ENCODE measurements around the gene OR52B2. TPM values are rescaled to one million over a fixed set of nuclear protein-coding genes. Genes with fewer than 3 reads are reported as not detected.
"Not testable (repeated sequence)": the region's sequence is repeated elsewhere in the genome, so short reads cannot be mapped to it uniquely, and the experiment has no call there.

OR52B2 gene
- total and polyA plus RNA-seq, 3 donors from 2014 or later = 0.68 TPM; not detected in 2

DNA sequence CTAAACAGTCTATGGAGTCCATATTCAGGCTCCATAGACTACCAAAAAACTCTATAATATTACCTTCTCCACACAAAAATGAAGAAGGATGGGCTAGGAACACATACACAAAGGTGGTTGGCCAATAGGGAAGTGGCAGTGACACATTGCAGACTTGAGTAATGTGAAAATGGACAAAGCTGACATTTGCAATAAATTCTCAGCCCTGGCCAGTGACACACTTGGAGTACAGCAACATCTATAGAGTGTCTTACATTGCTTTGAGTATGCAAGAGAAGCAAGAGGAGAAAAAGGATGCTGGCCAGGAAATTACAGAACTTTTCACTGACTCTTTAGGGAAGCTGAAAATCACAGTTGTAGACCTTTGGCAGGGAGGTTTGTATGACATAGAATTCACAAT, 21.6 kb upstream of the OR52B2 start:
- Histone ChIP-seq H3K36me3 (ENCODE audit: low read depth, missing control alignments) (no peaks in the 10 kb centered on the region), H3K4me3 (no peak overlapping the region), H3K27me3 (no peaks in the 10 kb centered on the region), H3K27ac (no peak overlapping the region), H3K4me1 (no peaks in the 10 kb centered on the region), H3K9me3 (no peaks in the 10 kb centered on the region)
- DNase-seq = no peak
- intact Hi-C loops (cut with DNase I; ENCODE audit: low total_unique reads) = no loop called here
- TF ChIP-seq, protein P1, sequence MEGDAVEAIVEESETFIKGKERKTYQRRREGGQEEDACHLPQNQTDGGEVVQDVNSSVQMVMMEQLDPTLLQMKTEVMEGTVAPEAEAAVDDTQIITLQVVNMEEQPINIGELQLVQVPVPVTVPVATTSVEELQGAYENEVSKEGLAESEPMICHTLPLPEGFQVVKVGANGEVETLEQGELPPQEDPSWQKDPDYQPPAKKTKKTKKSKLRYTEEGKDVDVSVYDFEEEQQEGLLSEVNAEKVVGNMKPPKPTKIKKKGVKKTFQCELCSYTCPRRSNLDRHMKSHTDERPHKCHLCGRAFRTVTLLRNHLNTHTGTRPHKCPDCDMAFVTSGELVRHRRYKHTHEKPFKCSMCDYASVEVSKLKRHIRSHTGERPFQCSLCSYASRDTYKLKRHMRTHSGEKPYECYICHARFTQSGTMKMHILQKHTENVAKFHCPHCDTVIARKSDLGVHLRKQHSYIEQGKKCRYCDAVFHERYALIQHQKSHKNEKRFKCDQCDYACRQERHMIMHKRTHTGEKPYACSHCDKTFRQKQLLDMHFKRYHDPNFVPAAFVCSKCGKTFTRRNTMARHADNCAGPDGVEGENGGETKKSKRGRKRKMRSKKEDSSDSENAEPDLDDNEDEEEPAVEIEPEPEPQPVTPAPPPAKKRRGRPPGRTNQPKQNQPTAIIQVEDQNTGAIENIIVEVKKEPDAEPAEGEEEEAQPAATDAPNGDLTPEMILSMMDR (IDR thresholded peaks at IDR 0.05) = no peak

DNA sequence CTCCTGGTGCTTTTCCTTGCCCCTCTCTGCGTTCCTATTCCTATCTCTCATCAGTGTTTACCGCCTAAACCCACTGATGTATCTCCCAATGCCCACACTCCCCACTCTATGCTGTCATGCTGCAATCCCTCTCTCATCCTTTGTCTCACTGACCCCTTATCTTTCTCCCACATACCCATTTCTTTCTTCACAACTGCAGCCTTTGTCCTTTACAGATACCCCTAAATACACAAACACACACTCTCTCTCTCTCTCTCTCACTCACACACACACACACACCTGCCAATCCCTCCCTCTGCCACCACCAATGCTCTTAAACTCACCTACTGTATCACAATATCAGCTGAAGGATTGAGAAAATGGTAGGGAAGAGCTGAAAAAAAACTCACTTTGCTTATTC, 5.3 kb upstream of the OR52B2 start:
- Histone ChIP-seq H3K4me1 (no peaks in the 10 kb centered on the region), H3K9me3 (no peaks in the 10 kb centered on the region), H3K4me3 (no peak overlapping the region), H3K36me3 (ENCODE audit: low read depth, missing control alignments) (no peaks in the 10 kb centered on the region), H3K27me3 (no peaks in the 10 kb centered on the region), H3K27ac (no peak overlapping the region)
- no peak for TF ChIP-seq POLR2A (IDR thresholded peaks at IDR 0.05)
- TF ChIP-seq, protein P1 (IDR thresholded peaks at IDR 0.05) = no peak
- no peak for DNase-seq
- 58 to 60% methylated on average over 2 of the region's 2 CpGs for WGBS, 2 donors
- intact Hi-C loops (cut with DNase I; ENCODE audit: low total_unique reads) = no loop called here

DNA sequence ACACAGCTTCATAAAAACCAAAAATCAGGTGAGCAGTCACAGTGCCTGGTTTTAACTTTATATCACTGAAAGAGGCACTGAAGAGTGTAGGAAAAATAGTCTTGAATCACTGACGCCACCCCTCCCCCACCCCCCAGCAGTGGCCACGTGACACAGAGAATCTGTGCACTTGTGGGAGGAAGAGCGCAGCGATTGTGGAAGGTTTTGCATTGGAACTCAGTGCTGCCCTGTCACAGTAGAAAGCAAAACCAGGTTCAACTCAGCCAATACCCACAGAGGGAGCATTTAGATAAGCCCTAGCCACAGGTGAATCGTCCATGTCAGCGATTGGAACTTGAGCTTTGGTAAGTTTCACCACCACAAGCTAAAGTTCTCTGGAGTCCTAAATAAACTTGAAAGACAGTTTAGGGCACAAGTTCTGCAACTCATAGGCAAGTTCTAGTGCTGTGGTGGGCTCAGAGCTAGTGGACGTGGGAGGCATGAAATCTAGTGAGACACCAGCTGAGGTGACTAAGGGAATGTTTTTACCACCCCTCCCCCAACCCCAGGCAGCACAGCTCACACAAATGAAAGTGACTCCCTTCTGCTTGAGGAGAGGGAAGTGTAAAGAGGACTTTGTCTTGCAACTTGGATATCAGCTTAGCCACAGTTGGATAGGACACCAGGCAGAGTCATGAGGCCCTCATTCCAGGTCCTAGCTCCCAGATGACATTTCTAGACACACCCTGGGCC, 13.3 kb downstream of the OR52B2 start:
- Histone ChIP-seq H3K27me3 (no peaks in the 10 kb centered on the region), H3K4me3 (no peak overlapping the region), H3K4me1 (no peaks in the 10 kb centered on the region), H3K9me3 (no peaks in the 10 kb centered on the region), H3K36me3 (ENCODE audit: low read depth, missing control alignments) (no peaks in the 10 kb centered on the region), H3K27ac (no peak overlapping the region)
- DNase-seq = no peak
- TF ChIP-seq POLR2A (IDR thresholded peaks at IDR 0.05) = no peak
- TF ChIP-seq, protein P1 (IDR thresholded peaks at IDR 0.05) = no peak
- WGBS, 2 donors = 74 to 77% methylated on average over 7 of the region's 7 CpGs
- intact Hi-C loops (cut with DNase I; ENCODE audit: low total_unique reads) = no loop called here

DNA sequence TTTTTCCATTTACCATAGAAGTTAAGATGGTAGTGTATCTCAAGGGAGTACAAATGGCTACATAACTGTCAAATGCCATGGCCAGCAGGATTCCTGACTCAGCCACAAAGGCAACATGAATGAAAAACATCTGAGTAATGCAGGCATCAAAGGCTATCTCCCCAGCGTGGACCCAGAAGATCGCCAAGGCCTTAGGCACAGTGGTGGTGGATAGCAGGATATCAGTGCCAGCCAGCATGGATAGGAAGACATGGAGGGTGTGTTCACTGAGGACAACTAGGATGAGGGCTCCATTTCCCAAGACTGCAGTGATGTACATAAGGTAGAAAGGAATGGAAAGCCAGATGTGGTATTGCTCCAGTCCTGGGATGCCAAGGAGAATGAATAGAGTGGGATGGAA, 18.0 kb downstream of the OR52B2 start:
- intact Hi-C loops (cut with DNase I; ENCODE audit: low total_unique reads) = no loop called here
- H3K4me3 ChIP-seq = no peak overlapping the region
- H3K27ac ChIP-seq = no peak overlapping the region
- H3K4me1 ChIP-seq = no peaks in the 10 kb centered on the region
- no peak for TF ChIP-seq POLR2A (IDR thresholded peaks at IDR 0.05)
- TF ChIP-seq, protein P1 (IDR thresholded peaks at IDR 0.05) = no peak
- no peaks in the 10 kb centered on the region for H3K36me3 ChIP-seq (ENCODE audit: low read depth, missing control alignments)
- H3K27me3 ChIP-seq = no peaks in the 10 kb centered on the region
- DNase-seq = no peak
- no peaks in the 10 kb centered on the region for H3K9me3 ChIP-seq
- 77 to 79% methylated on average over 2 of the region's 2 CpGs for WGBS, 2 donors

DNA sequence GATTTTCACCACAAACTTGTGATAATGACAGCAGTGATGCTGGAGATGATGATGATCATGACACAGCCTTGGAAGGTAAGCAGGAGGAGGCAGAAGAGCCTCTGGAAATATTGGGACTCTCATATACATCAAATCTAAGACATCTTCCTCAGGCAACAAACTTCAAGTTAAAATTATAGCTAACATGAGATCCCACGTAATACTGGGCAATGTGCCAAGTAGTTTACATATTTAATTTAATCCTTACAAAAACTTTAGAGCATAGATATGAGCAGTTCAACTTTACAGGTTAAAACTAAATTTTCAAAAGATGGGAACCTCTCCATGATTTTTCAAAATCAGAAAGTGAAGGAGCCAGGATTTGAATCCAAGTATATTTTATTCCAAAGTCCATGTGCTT, 19.0 kb downstream of the OR52B2 start:
- intact Hi-C loops (cut with DNase I; ENCODE audit: low total_unique reads) = no loop called here
- Histone ChIP-seq H3K27ac (no peak overlapping the region), H3K27me3 (no peaks in the 10 kb centered on the region), H3K4me1 (no peaks in the 10 kb centered on the region), H3K36me3 (ENCODE audit: low read depth, missing control alignments) (no peaks in the 10 kb centered on the region), H3K9me3 (no peaks in the 10 kb centered on the region), H3K4me3 (no peak overlapping the region)
- DNase-seq = no peak
- 38 to 50% methylated on average over 1 of the region's 1 CpG for WGBS, 2 donors
- TF ChIP-seq, protein P1 (IDR thresholded peaks at IDR 0.05) = no peak
- no peak for TF ChIP-seq POLR2A (IDR thresholded peaks at IDR 0.05)

DNA sequence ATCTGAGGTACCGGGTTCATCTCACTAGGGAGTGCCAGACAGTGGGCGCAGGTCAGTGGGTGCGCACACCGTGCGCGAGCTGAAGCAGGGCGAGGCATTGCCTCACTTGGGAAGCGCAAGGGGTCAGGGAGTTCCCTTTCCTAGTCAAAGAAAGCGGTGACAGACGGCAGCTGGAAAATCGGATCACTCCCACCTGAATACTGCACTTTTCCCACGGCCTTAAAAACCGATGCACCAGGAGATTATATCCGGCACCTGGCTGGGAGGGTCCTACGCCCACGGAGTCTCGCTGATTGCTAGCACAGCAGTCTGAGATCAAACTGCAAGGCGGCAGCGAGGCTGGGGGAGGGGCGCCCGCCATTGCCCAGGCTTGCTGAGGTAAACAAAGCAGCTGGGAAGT, 26.4 kb downstream of the OR52B2 start:
- H3K9me3 ChIP-seq; DNase-seq; H3K36me3 ChIP-seq (ENCODE audit: low read depth, missing control alignments); H3K27ac ChIP-seq; H3K4me3 ChIP-seq; H3K27me3 ChIP-seq; H3K4me1 ChIP-seq; intact Hi-C loops (cut with DNase I; ENCODE audit: low total_unique reads): not testable (repeated sequence)
- 52 to 55% methylated on average over 13 to 17 of the region's 21 CpGs for WGBS, 2 donors
